A549 (cell line): ENCODE data around the gene FBXL7. TPM values are rescaled to one million over a fixed set of nuclear protein-coding genes. Genes with fewer than 3 reads are reported as not detected.

Source experiments
- ATAC-seq, 2 experiments: fragments of 200-7000 bp in 1 of 2; fragments of >200 bp in 1 of 2; cut with Nextera tagmentation in 1 of 2; cut with Tn5 transposase in 1 of 2; 3 replicates each; pipeline versions ENCODE4 v1.8.0 to v1.9.1; 2018 to 2020; ENCODE audit warnings: mild to moderate bottlenecking in 1 of 2, moderate library complexity in 1 of 2
- CTCF ChIA-PET: fragments of 300-600 bp; sonication (Branson Sonifier 250); formaldehyde crosslinking; extraction: SDS; loops from one replicate; lab custom pipeline; 2021; ENCODE audit warnings: antibody characterized with exemption, inconsistent platforms; lab: Yijun Ruan, JAX
- POLR2A ChIA-PET: fragments of 350-600 bp; formaldehyde crosslinking; extraction: SDS; loops from one replicate; lab custom pipeline; 2021; ENCODE audit warnings: antibody characterized with exemption, inconsistent platforms; lab: Yijun Ruan, JAX
- DNase-seq, 2 experiments: peaks; one replicate each; pipeline versions ENCODE4 v3.0.0 to v3.0.0-alpha.2; 2011 to 2016; ENCODE audit warnings: low read depth in 1 of 2, low spot score in 1 of 2
- FAIRE-seq: peaks from 2 replicates; lab custom pipeline; 2011; peaks lifted over from hg19 to GRCh38; lab: Jason Lieb, UNC
- H3K27ac ChIP-seq, 2 experiments: fragments of >200 bp; sonication (Bioruptor Twin); formaldehyde crosslinking; 3 replicates each; pipeline ENCODE4 v1.5.1; 2016 to 2017
- H3K4me1 ChIP-seq: fragments of >200 bp; sonication (Bioruptor Twin); formaldehyde crosslinking; 3 replicates; pipeline ENCODE4 v1.6.1; 2016
- H3K4me2 ChIP-seq: fragments of >200 bp; sonication (Bioruptor Twin); formaldehyde crosslinking; 3 replicates; pipeline ENCODE4 v1.6.1; 2016
- H3K4me3 ChIP-seq: fragments of >200 bp; sonication (Bioruptor Twin); formaldehyde crosslinking; 3 replicates; pipeline ENCODE4 v1.5.1; 2016
- H3K9me3 ChIP-seq: fragments of >200 bp; sonication (Bioruptor Twin); formaldehyde crosslinking; 3 replicates; pipeline ENCODE4 v1.6.1; 2016
- ATOH8 ChIP-seq: fragments of 250-450 bp; sonication (Bioruptor Pico); IDR thresholded peaks from 2 replicates; pipeline ENCODE4 v1.5.0; 2020; ENCODE audit warnings: low read depth, mild to moderate bottlenecking, moderate library complexity
- BHLHE40 ChIP-seq: IDR thresholded peaks from 2 replicates; pipeline ENCODE4 v1.6.1; 2012; ENCODE audit warnings: low read depth, low read length, inconsistent platforms
- CTCF ChIP-seq: fragments of >200 bp; sonication (Bioruptor Twin); formaldehyde crosslinking; IDR thresholded peaks from 3 replicates; pipeline ENCODE4 v1.5.1; 2016
- ELK1 ChIP-seq: fragments of 150-350 bp; IDR thresholded peaks from 2 replicates; pipeline ENCODE4 v1.6.1; 2014; ENCODE audit warnings: low read depth, mild to moderate bottlenecking, low read length
- FOSL2 ChIP-seq, 2 experiments: fragments of 450-650 bp in 1 of 2; fragments of >200 bp in 1 of 2; sonication (Bioruptor Twin) in 1 of 2; formaldehyde crosslinking; IDR thresholded peaks; 2 replicates each; pipeline versions ENCODE4 v1.5.0 to v1.6.1; 2016 to 2020; ENCODE audit warnings: mild to moderate bottlenecking in 1 of 2, moderate library complexity in 1 of 2
- FOXS1 ChIP-seq: fragments of 250-450 bp; sonication (Bioruptor Pico); IDR thresholded peaks from 2 replicates; pipeline ENCODE4 v1.5.0; 2020; ENCODE audit warnings: mild to moderate bottlenecking, moderate library complexity
- HES2 ChIP-seq: fragments of >200 bp; sonication (Bioruptor Twin); formaldehyde crosslinking; IDR thresholded peaks from 2 replicates; pipeline ENCODE4 v1.6.1; 2016
- HMGXB4 ChIP-seq: fragments of 250-450 bp; sonication (Bioruptor Pico); IDR thresholded peaks from 2 replicates; pipeline ENCODE4 v1.5.0; 2021; ENCODE audit warnings: mild to moderate bottlenecking, moderate library complexity, borderline replicate concordance
- HOXB13 ChIP-seq: fragments of 250-450 bp; sonication (Bioruptor Pico); IDR thresholded peaks from 2 replicates; pipeline ENCODE4 v1.5.0; 2020; ENCODE audit warnings: low read depth, mild to moderate bottlenecking, moderate library complexity
- JUN ChIP-seq, 2 experiments: fragments of >200 bp; sonication (Bioruptor Twin); formaldehyde crosslinking; IDR thresholded peaks; 2 replicates in 1 of 2; 3 replicates in 1 of 2; pipeline ENCODE4 v1.6.1; 2016 to 2017
- JUNB ChIP-seq: fragments of >200 bp; sonication (Bioruptor Twin); formaldehyde crosslinking; IDR thresholded peaks from 2 replicates; pipeline ENCODE4 v1.6.1; 2016
- KDM1A ChIP-seq: fragments of 200-600 bp; sonication (generic); IDR thresholded peaks from 2 replicates; pipeline ENCODE4 v1.6.1; 2016; ENCODE audit warnings: low read depth, mild to moderate bottlenecking
- MAZ ChIP-seq: fragments of 150-350 bp; IDR thresholded peaks from 2 replicates; pipeline ENCODE4 v1.6.1; 2014; ENCODE audit warnings: antibody characterized with exemption, low read depth, low read length, borderline replicate concordance
- NR3C1 ChIP-seq: fragments of >200 bp; sonication (Bioruptor Twin); formaldehyde crosslinking; IDR thresholded peaks from 3 replicates; pipeline ENCODE4 v1.6.1; 2017
- PHF8 ChIP-seq: fragments of 200-600 bp; sonication (generic); IDR thresholded peaks from 2 replicates; pipeline ENCODE4 v1.6.1; 2016; ENCODE audit warnings: low read depth, mild to moderate bottlenecking, antibody characterized with exemption, moderate library complexity, borderline replicate concordance
- POLR2AphosphoS2 ChIP-seq: conservative IDR thresholded peaks from 2 replicates; pipeline ENCODE4 v1.6.1; 2012; ENCODE audit warnings: low read length, improper control_type of control experiment, inconsistent platforms
- RAD21 ChIP-seq, 2 experiments: fragments of >200 bp in 1 of 2; sonication (Bioruptor Twin) in 1 of 2; formaldehyde crosslinking in 1 of 2; IDR thresholded peaks in 1 of 2; conservative IDR thresholded peaks in 1 of 2; 2 replicates in 1 of 2; 3 replicates in 1 of 2; pipeline ENCODE4 v1.6.1; 2012 to 2018; ENCODE audit warnings: inconsistent platforms in 1 of 2
- RARB ChIP-seq: fragments of 250-450 bp; sonication (Bioruptor Pico); IDR thresholded peaks from 2 replicates; pipeline ENCODE4 v1.8.0; 2021; ENCODE audit warnings: mild to moderate bottlenecking, moderate library complexity
- SREBF2 ChIP-seq: fragments of 450-650 bp; IDR thresholded peaks from 2 replicates; pipeline ENCODE4 v1.6.1; 2014; ENCODE audit warnings: mild to moderate bottlenecking, moderate library complexity
- TFCP2L1 ChIP-seq: fragments of 250-450 bp; sonication (Bioruptor Pico); IDR thresholded peaks from 2 replicates; pipeline ENCODE4 v1.5.0; 2021; ENCODE audit warnings: mild to moderate bottlenecking
- ZC3H11A ChIP-seq: fragments of 450-650 bp; IDR thresholded peaks from 2 replicates; pipeline ENCODE4 v1.6.1; 2014; ENCODE audit warnings: antibody characterized with exemption, mild to moderate bottlenecking
- WGBS: methylation state at CpG from one replicate; pipeline ENCODE4 v1.1.6; 2017; ENCODE audit errors: missing lambda C conversion rate; 5-methylcytosine and 5-hydroxymethylcytosine counted together
- polyA plus RNA-seq, 4 experiments: library from polyadenylated mRNA; depleted of rRNA in 3 of 4; stranded (reverse); fragments of >200 nt; fragmentation: RNase III in 1 of 4; extraction: RNeasy Plus Mini Kit Qiagen cat#74134 plus additional on column Dnase treatment in 1 of 4; gene quantifications; 2 replicates in 3 of 4; 3 replicates in 1 of 4; pipeline ENCODE4 v1.2.3, GENCODE V29; 2011 to 2017

The FBXL7 gene
- polyA plus RNA-seq, 2 of the 4 experiments (the other 2 are of a cell fraction) = 0.90 to 1.7 TPM

- TF ChIP-seq CTCF = no peak
- TF ChIP-seq RAD21 (conservative IDR thresholded peaks at IDR 0.05 in 1 of 2, IDR thresholded peaks at IDR 0.05 in 1 of 2) = no peak
- no peak for TF ChIP-seq ELK1
- TF ChIP-seq HES2 = no peak
- no peak for TF ChIP-seq JUN (IDR thresholded peaks at IDR 0.05)
- TF ChIP-seq MAZ = no peak
These were observed 20.9 kb downstream of the FBXL7 start (continued) for GRCh38 chr5:15520856-15521255.

- no peak for DNase-seq
- H3K4me3 ChIP-seq = no peak overlapping the region
These were observed 21.6 kb downstream of the FBXL7 start for GRCh38 chr5:15521381-15522186.

More at GRCh38 chr5:15521381-15522186, 21.6 kb downstream of the FBXL7 start:
- Histone ChIP-seq H3K27ac (no peak overlapping the region), H3K4me2 (no peak overlapping the region), H3K9me3 (no peaks in the 10 kb centered on the region), H3K4me1 (no peaks in the 10 kb centered on the region)
- ChIA-PET POLR2A (no interaction called here), CTCF (interaction anchor here (0.8 to 1.4 kb wide), 2 partner anchors 10 to 12 kb away, joined by 3 to 4 read pairs; no protein-coding TSS in a partner anchor)
- 29% methylated on average over 8 of the region's 8 CpGs for WGBS
- FAIRE-seq (no peak), ATAC-seq (no peak)
- no peak for TF ChIP-seq ZC3H11A
- no peak for TF ChIP-seq ELK1
- no peak for TF ChIP-seq JUNB
- TF ChIP-seq HMGXB4 (CRISPR knock-in tag) = no peak
- TF ChIP-seq TFCP2L1 = no peak
- no peak for TF ChIP-seq MAZ
- TF ChIP-seq POLR2AphosphoS2 = no peak
- TF ChIP-seq NR3C1 = no peak
- no peak for TF ChIP-seq FOSL2 (IDR thresholded peaks at IDR 0.05)
- no peak for TF ChIP-seq FOSL2 (CRISPR knock-in tag; IDR thresholded peaks at IDR 0.05)
- TF ChIP-seq ATOH8 = no peak
- TF ChIP-seq RARB (CRISPR knock-in tag) = no peak
- no peak for TF ChIP-seq FOXS1
- no peak for TF ChIP-seq SREBF2
- no peak for TF ChIP-seq RAD21 (conservative IDR thresholded peaks at IDR 0.05 in 1 of 2, IDR thresholded peaks at IDR 0.05 in 1 of 2)
- no peak for TF ChIP-seq HOXB13 (CRISPR knock-in tag)
- no peak for TF ChIP-seq KDM1A
- TF ChIP-seq CTCF = no peak
- TF ChIP-seq BHLHE40 = no peak
- no peak for TF ChIP-seq PHF8
